ENCODE results near the gene CCDC81.

CCDC81 gene

GRCh38 chr11:86370922-86371594 is 3.6 kb upstream of the CCDC81 start:
- H3K4me1 ChIP-seq (ENCODE audit: insufficient read depth, low read length): peaks cover 20% of the 10 kb centered on the region
- no peak overlapping the region for H2AFZ ChIP-seq (ENCODE audit: low read depth, low read length)
- H3K27me3 ChIP-seq (ENCODE audit: insufficient read depth, low read length): no peaks in the 10 kb centered on the region
- peaks cover 6% of the 10 kb centered on the region for H3K9me3 ChIP-seq (ENCODE audit: low read length)
- H3K36me3 ChIP-seq (ENCODE audit: insufficient read depth, low read length): no peaks in the 10 kb centered on the region
- H3K4me3 ChIP-seq (ENCODE audit: low read length): no peak overlapping the region

- H3K4me3 ChIP-seq (ENCODE audit: low read length): no peak overlapping the region
- peaks cover 8% of the 10 kb centered on the region for H3K9me3 ChIP-seq (ENCODE audit: low read length)
- no peaks in the 10 kb centered on the region for H3K36me3 ChIP-seq (ENCODE audit: insufficient read depth, low read length)
- no peaks in the 10 kb centered on the region for H3K27me3 ChIP-seq (ENCODE audit: insufficient read depth, low read length)
- peaks cover 20% of the 10 kb centered on the region for H3K4me1 ChIP-seq (ENCODE audit: insufficient read depth, low read length)
- no peak overlapping the region for H2AFZ ChIP-seq (ENCODE audit: low read depth, low read length)
Observed at GRCh38 chr11:86372041-86372440, 2.6 kb upstream of the CCDC81 start.

GRCh38 chr11:86372586-86372985 is 2.1 kb upstream of the CCDC81 start:
- Histone ChIP-seq H2AFZ (ENCODE audit: low read depth, low read length) (no peak overlapping the region), H3K27me3 (ENCODE audit: insufficient read depth, low read length) (no peaks in the 10 kb centered on the region), H3K4me1 (ENCODE audit: insufficient read depth, low read length) (peaks cover 20% of the 10 kb centered on the region), H3K9me3 (ENCODE audit: low read length) (peaks cover 10% of the 10 kb centered on the region), H3K4me3 (ENCODE audit: low read length) (no peak overlapping the region), H3K36me3 (ENCODE audit: insufficient read depth, low read length) (no peaks in the 10 kb centered on the region)

- no peaks in the 10 kb centered on the region for H3K27me3 ChIP-seq (ENCODE audit: insufficient read depth, low read length)
- no peaks in the 10 kb centered on the region for H3K36me3 ChIP-seq (ENCODE audit: insufficient read depth, low read length)
- peak overlapping the region; percentile 46 for H3K4me3 ChIP-seq (ENCODE audit: low read length)
- H3K4me1 ChIP-seq (ENCODE audit: insufficient read depth, low read length): peaks cover 20% of the 10 kb centered on the region
- H3K9me3 ChIP-seq (ENCODE audit: low read length): peaks cover 10% of the 10 kb centered on the region
- H2AFZ ChIP-seq (ENCODE audit: low read depth, low read length): peak overlapping the region; percentile 51
Observed at GRCh38 chr11:86374069-86374468, 618 bp upstream of the CCDC81 start.

- Histone ChIP-seq H3K27me3 (ENCODE audit: insufficient read depth, low read length) (no peaks in the 10 kb centered on the region), H3K4me3 (ENCODE audit: low read length) (no peak overlapping the region), H3K9me3 (ENCODE audit: low read length) (peaks cover 8% of the 10 kb centered on the region), H3K36me3 (ENCODE audit: insufficient read depth, low read length) (no peaks in the 10 kb centered on the region), H3K4me1 (ENCODE audit: insufficient read depth, low read length) (peaks cover 16% of the 10 kb centered on the region), H2AFZ (ENCODE audit: low read depth, low read length) (no peak overlapping the region)
Observed at GRCh38 chr11:86377972-86378371, 3.3 kb downstream of the CCDC81 start.

- Histone ChIP-seq H3K9me3 (ENCODE audit: low read length) (peaks cover 8% of the 10 kb centered on the region), H3K27me3 (ENCODE audit: insufficient read depth, low read length) (no peaks in the 10 kb centered on the region), H3K4me1 (ENCODE audit: insufficient read depth, low read length) (peaks cover 3% of the 10 kb centered on the region), H2AFZ (ENCODE audit: low read depth, low read length) (no peak overlapping the region), H3K4me3 (ENCODE audit: low read length) (no peak overlapping the region), H3K36me3 (ENCODE audit: insufficient read depth, low read length) (no peaks in the 10 kb centered on the region)
Observed at GRCh38 chr11:86380295-86381059, 5.8 kb downstream of the CCDC81 start.

GRCh38 chr11:86383041-86383955 is 8.6 kb downstream of the CCDC81 start:
- Histone ChIP-seq H3K4me3 (ENCODE audit: low read length) (no peak overlapping the region), H3K36me3 (ENCODE audit: insufficient read depth, low read length) (peaks cover 6% of the 10 kb centered on the region), H3K9me3 (ENCODE audit: low read length) (peaks cover 3% of the 10 kb centered on the region), H3K27me3 (ENCODE audit: insufficient read depth, low read length) (no peaks in the 10 kb centered on the region), H2AFZ (ENCODE audit: low read depth, low read length) (no peak overlapping the region), H3K4me1 (ENCODE audit: insufficient read depth, low read length) (no peaks in the 10 kb centered on the region)

- H3K36me3 ChIP-seq (ENCODE audit: insufficient read depth, low read length): peaks cover 6% of the 10 kb centered on the region
- no peak overlapping the region for H2AFZ ChIP-seq (ENCODE audit: low read depth, low read length)
- H3K9me3 ChIP-seq (ENCODE audit: low read length): no peaks in the 10 kb centered on the region
- no peak overlapping the region for H3K4me3 ChIP-seq (ENCODE audit: low read length)
- H3K27me3 ChIP-seq (ENCODE audit: insufficient read depth, low read length): no peaks in the 10 kb centered on the region
- no peaks in the 10 kb centered on the region for H3K4me1 ChIP-seq (ENCODE audit: insufficient read depth, low read length)
Observed at GRCh38 chr11:86386283-86386682, 11.6 kb downstream of the CCDC81 start.

GRCh38 chr11:86386746-86387145 is 12.1 kb downstream of the CCDC81 start:
- Histone ChIP-seq H3K4me3 (ENCODE audit: low read length) (no peak overlapping the region), H3K4me1 (ENCODE audit: insufficient read depth, low read length) (no peaks in the 10 kb centered on the region), H3K9me3 (ENCODE audit: low read length) (no peaks in the 10 kb centered on the region)

GRCh38 chr11:86388198-86388597 is 13.5 kb downstream of the CCDC81 start:
- Histone ChIP-seq H3K27me3 (ENCODE audit: insufficient read depth, low read length) (no peaks in the 10 kb centered on the region), H3K36me3 (ENCODE audit: insufficient read depth, low read length) (peaks cover 12% of the 10 kb centered on the region), H3K4me1 (ENCODE audit: insufficient read depth, low read length) (no peaks in the 10 kb centered on the region), H2AFZ (ENCODE audit: low read depth, low read length) (no peak overlapping the region), H3K4me3 (ENCODE audit: low read length) (no peak overlapping the region), H3K9me3 (ENCODE audit: low read length) (no peaks in the 10 kb centered on the region)

More at GRCh38 chr11:86386746-86387145, 12.1 kb downstream of the CCDC81 start:
- no peak overlapping the region for H2AFZ ChIP-seq (ENCODE audit: low read depth, low read length)
- peaks cover 6% of the 10 kb centered on the region for H3K36me3 ChIP-seq (ENCODE audit: insufficient read depth, low read length)
- H3K27me3 ChIP-seq (ENCODE audit: insufficient read depth, low read length): no peaks in the 10 kb centered on the region

GRCh38 chr11:86390487-86390886 is 15.8 kb downstream of the CCDC81 start:
- no peaks in the 10 kb centered on the region for H3K27me3 ChIP-seq (ENCODE audit: insufficient read depth, low read length)
- no peak overlapping the region for H3K4me3 ChIP-seq (ENCODE audit: low read length)
- no peaks in the 10 kb centered on the region for H3K9me3 ChIP-seq (ENCODE audit: low read length)
- H3K4me1 ChIP-seq (ENCODE audit: insufficient read depth, low read length): peaks cover 5% of the 10 kb centered on the region
- no peak overlapping the region for H2AFZ ChIP-seq (ENCODE audit: low read depth, low read length)
- peaks cover 12% of the 10 kb centered on the region for H3K36me3 ChIP-seq (ENCODE audit: insufficient read depth, low read length)

GRCh38 chr11:86395061-86395551 is 20.4 kb downstream of the CCDC81 start:
- Histone ChIP-seq H3K36me3 (ENCODE audit: insufficient read depth, low read length) (peaks cover 12% of the 10 kb centered on the region), H3K4me1 (ENCODE audit: insufficient read depth, low read length) (peaks cover 5% of the 10 kb centered on the region), H3K27me3 (ENCODE audit: insufficient read depth, low read length) (no peaks in the 10 kb centered on the region), H3K4me3 (ENCODE audit: low read length) (no peak overlapping the region), H2AFZ (ENCODE audit: low read depth, low read length) (no peak overlapping the region), H3K9me3 (ENCODE audit: low read length) (no peaks in the 10 kb centered on the region)

GRCh38 chr11:86396396-86396795 is 21.7 kb downstream of the CCDC81 start:
- H3K4me1 ChIP-seq (ENCODE audit: insufficient read depth, low read length): peaks cover 5% of the 10 kb centered on the region
- no peak overlapping the region for H2AFZ ChIP-seq (ENCODE audit: low read depth, low read length)
- H3K27me3 ChIP-seq (ENCODE audit: insufficient read depth, low read length): no peaks in the 10 kb centered on the region
- H3K36me3 ChIP-seq (ENCODE audit: insufficient read depth, low read length): peaks cover 16% of the 10 kb centered on the region
- no peak overlapping the region for H3K4me3 ChIP-seq (ENCODE audit: low read length)
- H3K9me3 ChIP-seq (ENCODE audit: low read length): no peaks in the 10 kb centered on the region

Data from neuron (in vitro differentiated cells).